DOHH2 (cell line): ENCODE results near the gene EML1.

Source experiments
- CTCF ChIP-seq: fragments of 200-600 bp; sonication (generic); IDR thresholded peaks from one replicate; pipeline ENCODE4 v1.5.1; 2014; ENCODE audit warnings: antibody characterized with exemption, mild to moderate bottlenecking, low read depth, low read length; ENCODE audit not compliant: poor library complexity, severe bottlenecking
- EZH2phosphoT487 ChIP-seq: fragments of 200-600 bp; sonication (generic); IDR thresholded peaks from 2 replicates; pipeline ENCODE4 v1.6.1; 2017; ENCODE audit warnings: borderline replicate concordance, mild to moderate bottlenecking, antibody characterized with exemption, low read length, moderate library complexity, mixed read lengths

DNA sequence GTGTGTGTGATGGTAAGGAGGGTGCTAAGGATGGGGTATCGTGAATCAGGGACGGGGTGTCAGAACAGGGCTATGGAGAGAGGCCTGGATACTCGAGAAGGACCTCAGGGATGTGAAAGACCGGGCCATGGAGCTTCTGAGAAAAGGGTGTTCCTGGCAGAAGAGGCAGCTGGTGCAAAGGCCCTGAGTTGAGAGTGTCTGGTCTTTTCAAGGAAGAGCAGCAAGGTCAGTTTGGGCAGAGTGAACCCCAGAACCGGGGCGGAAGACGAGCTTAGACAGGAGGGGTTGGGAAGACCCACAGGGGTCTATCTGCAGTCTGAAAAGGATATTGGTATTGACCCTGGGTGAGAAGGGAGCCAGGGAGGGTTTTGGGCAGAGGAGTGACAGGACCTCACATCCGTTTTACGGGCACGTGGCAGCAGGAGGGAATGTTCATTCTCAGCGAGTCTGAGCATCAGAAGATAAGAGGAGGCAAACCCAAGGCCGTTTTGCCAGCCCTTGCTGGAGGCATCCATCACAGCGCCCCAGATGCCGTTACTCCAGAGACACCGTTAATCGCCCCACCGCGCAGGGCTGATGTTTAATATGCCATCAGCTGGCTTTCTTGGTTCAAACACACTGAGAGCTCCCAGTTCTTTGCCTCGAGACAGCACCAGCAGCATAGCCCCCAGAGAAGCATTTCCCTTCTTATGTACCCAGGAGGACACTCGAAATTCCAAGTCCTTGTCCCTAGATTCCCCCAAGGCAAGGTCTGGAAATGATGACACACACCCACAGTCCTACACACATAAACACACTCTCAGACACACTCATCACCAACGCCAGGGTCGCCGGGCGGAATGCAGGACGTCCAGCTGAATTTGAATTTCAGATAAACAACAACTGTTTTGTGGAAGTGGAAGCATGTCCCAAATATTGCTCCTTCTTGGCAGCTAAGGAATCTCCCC, 41.4 kb upstream of the EML1 start:
- TF ChIP-seq EZH2phosphoT487 (no peak), CTCF (no peak)
